Caco-2 (cell line): Measurements from ENCODE around the gene COQ10B. TPM values are rescaled to one million over a fixed set of nuclear protein-coding genes. Genes with fewer than 3 reads are reported as not detected.
"Not testable (repeated sequence)": the region's sequence is repeated elsewhere in the genome, so short reads cannot be mapped to it uniquely, and the experiment has no call there.

Source experiments
- BruUV-seq: library from RNA; stranded (reverse); fragments of 400-500 nt; replicated peaks from 2 replicates; lab custom pipeline; 2021; lab: Mats Ljungman, UMichigan
- CTCF ChIA-PET: fragments of 300-600 bp; sonication (Branson Sonifier 250); formaldehyde crosslinking; loops from one replicate; lab custom pipeline; 2022; ENCODE audit warnings: antibody characterized with exemption; lab: Charles Lee
- POLR2A ChIA-PET: fragments of 300-600 bp; sonication (Branson Sonifier 250); formaldehyde crosslinking; loops from one replicate; lab custom pipeline; 2022; ENCODE audit warnings: antibody characterized with exemption; lab: Charles Lee
- DNase-seq, 2 experiments: peaks; one replicate each; pipeline versions ENCODE4 v3.0.0 to v3.0.0-alpha.2; 2020 to 2022
- H3K27me3 ChIP-seq: replicated peaks from 2 replicates; pipeline ENCODE4 v1.6.0; 2011; ENCODE audit warnings: low read length; ENCODE audit not compliant: control insufficient read depth, insufficient read depth
- H3K36me3 ChIP-seq: 2 replicates; pipeline ENCODE4 v1.5.1; 2011; ENCODE audit warnings: low read length; ENCODE audit not compliant: control insufficient read depth, insufficient read depth
- H3K4me1 ChIP-seq: fragments of 250-450 bp; sonication (Bioruptor Pico); 2 replicates; pipeline ENCODE4 v1.5.1; 2020; ENCODE audit warnings: mild to moderate bottlenecking
- H3K4me3 ChIP-seq: 2 replicates; pipeline ENCODE4 v1.5.1; 2011; ENCODE audit warnings: low read depth, mild to moderate bottlenecking, control low read depth, low read length
- H3K9me3 ChIP-seq: fragments of 250-450 bp; sonication (Bioruptor Pico); 2 replicates; pipeline ENCODE4 v1.5.1; 2020; ENCODE audit warnings: mild to moderate bottlenecking, moderate library complexity
- H3K27ac Mint-ChIP-seq: one replicate; pipeline ENCODE4 v1.8.0; 2022; ENCODE audit warnings: mixed read lengths; ENCODE audit not compliant: unreplicated experiment
- H3K27me3 Mint-ChIP-seq: one replicate; pipeline ENCODE4 v1.8.0; 2022; ENCODE audit warnings: mixed read lengths; ENCODE audit not compliant: insufficient read depth, unreplicated experiment
- H3K36me3 Mint-ChIP-seq: one replicate; pipeline ENCODE4 v1.8.0; 2022; ENCODE audit warnings: mild to moderate bottlenecking, mixed read lengths; ENCODE audit not compliant: insufficient read depth, unreplicated experiment
- H3K4me1 Mint-ChIP-seq: one replicate; pipeline ENCODE4 v1.8.0; 2022; ENCODE audit warnings: low read depth, mixed read lengths; ENCODE audit not compliant: unreplicated experiment
- H3K4me3 Mint-ChIP-seq: one replicate; pipeline ENCODE4 v1.8.0; 2022; ENCODE audit warnings: mild to moderate bottlenecking, moderate library complexity, mixed read lengths; ENCODE audit not compliant: unreplicated experiment
- H3K9me3 Mint-ChIP-seq: one replicate; pipeline ENCODE4 v1.8.0; 2022; ENCODE audit warnings: mixed read lengths; ENCODE audit not compliant: unreplicated experiment
- intact Hi-C: fragments of 100-400 bp; cut with micrococcal nuclease; formaldehyde crosslinking; loops from one replicate; pipeline ENCODE4 v1.10.0; 2022; ENCODE audit not compliant: unreplicated experiment
- total RNA-seq: library from RNA; stranded (reverse); gene quantifications from 2 replicates; pipeline ENCODE4 v1.2.3, GENCODE V29; 2022
- TF ChIP-seq, protein P1 (sequence below), 2 experiments: fragments of 200-600 bp in 1 of 2; IDR thresholded peaks; 1 replicate in 1 of 2; 2 replicates in 1 of 2; pipeline versions ENCODE4 v1.5.1 to v1.8.0; 2011 to 2022; ENCODE audit warnings: antibody characterized with exemption in 1 of 2, control low read depth in 1 of 2, inconsistent platforms in 1 of 2, low read depth in 1 of 2, low read length in 1 of 2, mild to moderate bottlenecking in 1 of 2, moderate library complexity in 1 of 2; ENCODE audit not compliant: insufficient read depth in 1 of 2, severe bottlenecking in 1 of 2, unreplicated experiment in 1 of 2

The COQ10B gene
- total RNA-seq, 1 experiment from 2014 or later = 22.5 TPM

DNA sequence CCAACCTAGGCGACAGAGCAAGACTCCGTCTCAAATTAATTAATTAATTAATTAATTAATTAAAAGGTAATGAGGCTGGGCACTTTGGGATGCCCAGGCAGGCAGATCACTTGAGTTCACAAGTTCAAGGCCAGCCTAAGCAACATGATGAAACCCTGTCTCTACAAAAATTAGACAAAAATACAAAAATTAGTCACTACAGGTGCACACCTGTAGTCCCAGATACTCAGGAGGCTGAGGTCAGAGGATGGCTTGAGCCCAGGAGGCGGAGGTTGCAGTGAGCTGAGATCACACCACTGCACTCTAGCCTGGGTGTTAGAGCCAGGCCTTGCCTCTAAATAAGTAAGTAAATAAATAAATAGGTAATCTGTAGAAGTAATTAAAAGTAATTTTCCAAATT, 25.4 kb upstream of the COQ10B start:
- TF ChIP-seq, protein P1, sequence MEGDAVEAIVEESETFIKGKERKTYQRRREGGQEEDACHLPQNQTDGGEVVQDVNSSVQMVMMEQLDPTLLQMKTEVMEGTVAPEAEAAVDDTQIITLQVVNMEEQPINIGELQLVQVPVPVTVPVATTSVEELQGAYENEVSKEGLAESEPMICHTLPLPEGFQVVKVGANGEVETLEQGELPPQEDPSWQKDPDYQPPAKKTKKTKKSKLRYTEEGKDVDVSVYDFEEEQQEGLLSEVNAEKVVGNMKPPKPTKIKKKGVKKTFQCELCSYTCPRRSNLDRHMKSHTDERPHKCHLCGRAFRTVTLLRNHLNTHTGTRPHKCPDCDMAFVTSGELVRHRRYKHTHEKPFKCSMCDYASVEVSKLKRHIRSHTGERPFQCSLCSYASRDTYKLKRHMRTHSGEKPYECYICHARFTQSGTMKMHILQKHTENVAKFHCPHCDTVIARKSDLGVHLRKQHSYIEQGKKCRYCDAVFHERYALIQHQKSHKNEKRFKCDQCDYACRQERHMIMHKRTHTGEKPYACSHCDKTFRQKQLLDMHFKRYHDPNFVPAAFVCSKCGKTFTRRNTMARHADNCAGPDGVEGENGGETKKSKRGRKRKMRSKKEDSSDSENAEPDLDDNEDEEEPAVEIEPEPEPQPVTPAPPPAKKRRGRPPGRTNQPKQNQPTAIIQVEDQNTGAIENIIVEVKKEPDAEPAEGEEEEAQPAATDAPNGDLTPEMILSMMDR (IDR thresholded peaks at IDR 0.05; ENCODE audit: insufficient read depth in 1 of 2, low read depth in 1 of 2, low read length in 1 of 2, severe bottlenecking in 1 of 2, unreplicated experiment in 1 of 2) = no peak
- Histone ChIP-seq H3K27me3 (no peaks in the 10 kb centered on the region), H3K4me1 (peaks cover 13% of the 10 kb centered on the region), H3K36me3 (no peaks in the 10 kb centered on the region), H3K4me3 (no peak overlapping the region), H3K9me3 (no peaks in the 10 kb centered on the region)
- peaks cover 55% of the 10 kb centered on the region for H3K36me3 Mint-ChIP-seq
- H3K4me1 Mint-ChIP-seq = peaks cover 15% of the 10 kb centered on the region
- intact Hi-C loops = no loop called here
- no peaks in the 10 kb centered on the region for H3K9me3 Mint-ChIP-seq
- H3K4me3 Mint-ChIP-seq = no peak overlapping the region
- no TSS peak for BruUV-seq
- no peaks in the 10 kb centered on the region for H3K27me3 Mint-ChIP-seq
- H3K27ac Mint-ChIP-seq = no peak overlapping the region
- ChIA-PET POLR2A (no interaction called here), CTCF (no interaction called here)
- DNase-seq = no peak

DNA sequence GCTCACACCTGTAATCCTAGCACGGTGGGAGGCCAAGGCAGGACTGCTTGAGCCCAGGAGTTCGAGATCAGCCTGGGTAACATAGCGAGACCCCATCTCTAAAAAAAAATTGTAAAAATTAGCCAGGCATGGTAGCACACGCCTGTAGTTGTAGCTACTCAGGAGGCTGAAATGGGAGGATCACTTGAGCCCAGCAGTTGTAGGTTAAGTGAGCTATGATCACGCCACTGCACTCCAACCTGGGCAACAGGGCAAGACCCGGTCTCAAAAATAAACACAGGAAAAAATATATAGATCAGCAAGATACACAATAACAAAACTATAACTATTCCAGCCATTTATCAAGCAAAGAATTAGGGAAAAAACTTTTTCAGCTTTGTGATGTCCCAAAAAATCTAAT, 21.5 kb upstream of the COQ10B start:
- intact Hi-C loops = no loop called here
- H3K27ac Mint-ChIP-seq = peak overlapping the region; percentile 6

DNA sequence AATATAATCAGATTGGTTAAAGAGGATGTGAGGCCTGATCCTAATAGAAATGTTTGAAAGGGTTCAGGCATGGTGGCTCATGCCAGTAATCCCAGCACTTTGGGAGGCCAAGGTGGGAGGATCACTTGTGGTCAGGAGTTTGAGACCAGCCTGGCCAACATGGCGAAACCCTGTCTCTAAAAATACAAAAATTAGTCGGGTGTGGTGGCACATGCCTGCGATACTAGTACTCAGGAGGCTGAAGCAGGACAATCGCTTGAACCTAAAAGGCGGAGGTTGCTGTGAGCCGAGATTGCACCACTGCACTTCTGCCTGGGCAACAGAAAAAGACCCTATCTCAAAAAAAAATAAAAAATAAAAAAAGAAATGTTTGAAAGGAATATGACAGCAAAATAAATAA, 20.8 kb upstream of the COQ10B start:
- H3K27me3 ChIP-seq, DNase-seq, H3K4me1 ChIP-seq, H3K9me3 ChIP-seq, CTCF ChIA-PET, BruUV-seq, H3K27me3 Mint-ChIP-seq, H3K36me3 ChIP-seq, intact Hi-C loops, H3K4me3 ChIP-seq, H3K27ac Mint-ChIP-seq, H3K9me3 Mint-ChIP-seq: not testable (repeated sequence)
- H3K4me3 Mint-ChIP-seq = peak overlapping the region; percentile 92
- POLR2A ChIA-PET = interaction anchor here (0.6 to 1.1 kb wide), 2 partner anchors 68 to 84 kb away, joined by 3 read pairs; partner anchors contain the start of genes HSPD1 and HSPE1
- peaks cover 20% of the 10 kb centered on the region for H3K4me1 Mint-ChIP-seq
- peaks cover 60% of the 10 kb centered on the region for H3K36me3 Mint-ChIP-seq

More for the DNA sequence above, 21.5 kb upstream of the COQ10B start:
- Histone ChIP-seq H3K4me3 (no peak overlapping the region), H3K9me3 (no peaks in the 10 kb centered on the region), H3K27me3 (no peaks in the 10 kb centered on the region), H3K4me1 (peaks cover 6% of the 10 kb centered on the region; the same call in 1 of the 2 replicates), H3K36me3 (no peaks in the 10 kb centered on the region)
- ChIA-PET POLR2A (no interaction called here), CTCF (no interaction called here)
- peaks cover 61% of the 10 kb centered on the region for H3K36me3 Mint-ChIP-seq
- DNase-seq = no peak
- no peaks in the 10 kb centered on the region for H3K9me3 Mint-ChIP-seq
- H3K27me3 Mint-ChIP-seq = no peaks in the 10 kb centered on the region
- H3K4me3 Mint-ChIP-seq = peak overlapping the region; percentile 92
- BruUV-seq = no TSS peak
- H3K4me1 Mint-ChIP-seq = peaks cover 20% of the 10 kb centered on the region
- TF ChIP-seq, protein P1 (IDR thresholded peaks at IDR 0.05; ENCODE audit: insufficient read depth in 1 of 2, low read depth in 1 of 2, low read length in 1 of 2, severe bottlenecking in 1 of 2, unreplicated experiment in 1 of 2) = no peak
